Astrocyte (in vitro differentiated cells and primary cell): Measurements from ENCODE around the gene IL25.

Source experiments
- EZH2 ChIP-seq: IDR thresholded peaks from 2 replicates; pipeline ENCODE4 v1.6.1; 2012; ENCODE audit warnings: mild to moderate bottlenecking, low read length, inconsistent platforms; ENCODE audit not compliant: insufficient read depth
- TF ChIP-seq, protein P1 (sequence below): IDR thresholded peaks from 2 replicates; pipeline ENCODE4 v1.5.1; 2011; ENCODE audit warnings: low read depth, mild to moderate bottlenecking, inconsistent platforms, low read length, moderate library complexity; ENCODE audit not compliant: insufficient read depth

DNA sequence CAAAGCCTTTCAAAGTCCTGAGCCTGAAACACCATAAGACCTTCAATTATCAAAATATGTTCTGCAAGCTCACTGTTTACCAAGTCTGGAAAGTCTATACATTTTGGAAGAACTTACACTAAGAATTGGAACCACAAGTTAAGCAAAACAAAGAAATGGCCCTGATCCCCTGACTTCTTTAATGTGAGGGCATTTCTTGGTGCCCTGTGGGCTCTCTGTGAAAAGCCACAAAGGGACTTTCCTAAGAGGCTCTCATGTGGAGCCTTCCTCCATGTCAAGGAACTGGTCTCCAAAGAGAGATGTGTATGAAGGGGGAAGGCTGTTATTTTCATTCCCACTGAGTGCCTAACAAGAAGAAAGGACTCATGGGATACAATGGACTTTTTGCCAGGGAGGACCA, 49.0 kb downstream of the IL25 start:
- TF ChIP-seq, protein P1, sequence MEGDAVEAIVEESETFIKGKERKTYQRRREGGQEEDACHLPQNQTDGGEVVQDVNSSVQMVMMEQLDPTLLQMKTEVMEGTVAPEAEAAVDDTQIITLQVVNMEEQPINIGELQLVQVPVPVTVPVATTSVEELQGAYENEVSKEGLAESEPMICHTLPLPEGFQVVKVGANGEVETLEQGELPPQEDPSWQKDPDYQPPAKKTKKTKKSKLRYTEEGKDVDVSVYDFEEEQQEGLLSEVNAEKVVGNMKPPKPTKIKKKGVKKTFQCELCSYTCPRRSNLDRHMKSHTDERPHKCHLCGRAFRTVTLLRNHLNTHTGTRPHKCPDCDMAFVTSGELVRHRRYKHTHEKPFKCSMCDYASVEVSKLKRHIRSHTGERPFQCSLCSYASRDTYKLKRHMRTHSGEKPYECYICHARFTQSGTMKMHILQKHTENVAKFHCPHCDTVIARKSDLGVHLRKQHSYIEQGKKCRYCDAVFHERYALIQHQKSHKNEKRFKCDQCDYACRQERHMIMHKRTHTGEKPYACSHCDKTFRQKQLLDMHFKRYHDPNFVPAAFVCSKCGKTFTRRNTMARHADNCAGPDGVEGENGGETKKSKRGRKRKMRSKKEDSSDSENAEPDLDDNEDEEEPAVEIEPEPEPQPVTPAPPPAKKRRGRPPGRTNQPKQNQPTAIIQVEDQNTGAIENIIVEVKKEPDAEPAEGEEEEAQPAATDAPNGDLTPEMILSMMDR: no peak
- TF ChIP-seq EZH2: no peak
